MCF 10A (cell line): ENCODE results near the gene JMJD7. TPM values are rescaled to one million over a fixed set of nuclear protein-coding genes. Genes with fewer than 3 reads are reported as not detected.

Experiments
- BruUV-seq: library from RNA; stranded (reverse); fragments of 400-500 nt; replicated peaks from 2 replicates; lab custom pipeline; 2021; lab: Mats Ljungman, UMichigan
- CTCF ChIA-PET: fragments of 300-600 bp; sonication (Branson Sonifier 250); formaldehyde crosslinking; extraction: SDS; loops from one replicate; lab custom pipeline; 2021; ENCODE audit warnings: antibody characterized with exemption, inconsistent platforms; lab: Yijun Ruan, JAX
- POLR2A ChIA-PET: fragments of 300-600, 350-650 bp; sonication (Branson Sonifier 250); formaldehyde crosslinking; extraction: SDS; loops from one replicate; lab custom pipeline; 2020; ENCODE audit warnings: antibody characterized with exemption, inconsistent platforms; lab: Yijun Ruan, JAX
- DNase-seq: peaks from one replicate; pipeline ENCODE4 v3.0.0-alpha.2; 2018; ENCODE audit not compliant: unreplicated experiment
- H3K27ac Mint-ChIP-seq: one replicate; pipeline ENCODE4 v1.8.0; 2022; ENCODE audit warnings: mild to moderate bottlenecking, low read depth, mixed read lengths; ENCODE audit not compliant: unreplicated experiment
- H3K27me3 Mint-ChIP-seq: one replicate; pipeline ENCODE4 v1.8.0; 2022; ENCODE audit warnings: mixed read lengths; ENCODE audit not compliant: insufficient read depth, unreplicated experiment
- H3K36me3 Mint-ChIP-seq: one replicate; pipeline ENCODE4 v1.8.0; 2022; ENCODE audit warnings: mild to moderate bottlenecking, moderate library complexity, mixed read lengths; ENCODE audit not compliant: insufficient read depth, unreplicated experiment
- H3K4me1 Mint-ChIP-seq: one replicate; pipeline ENCODE4 v1.8.0; 2022; ENCODE audit warnings: mixed read lengths; ENCODE audit not compliant: insufficient read depth, unreplicated experiment
- H3K4me3 Mint-ChIP-seq: one replicate; pipeline ENCODE4 v1.8.0; 2022; ENCODE audit warnings: mild to moderate bottlenecking, moderate library complexity, mixed read lengths; ENCODE audit not compliant: unreplicated experiment
- H3K9me3 Mint-ChIP-seq: one replicate; pipeline ENCODE4 v1.8.0; 2022; ENCODE audit warnings: mixed read lengths; ENCODE audit not compliant: unreplicated experiment
- intact Hi-C: fragments of 100-400 bp; cut with micrococcal nuclease; formaldehyde crosslinking; loops from 2 replicates; pipeline ENCODE4 v1.14.1; 2022
- total RNA-seq: library from RNA; stranded (reverse); gene quantifications from 2 replicates; pipeline ENCODE4 v1.2.3, GENCODE V29; 2022
- TF ChIP-seq, protein P1 (sequence below): fragments of 200-600 bp; IDR thresholded peaks from one replicate; pipeline ENCODE4 v1.8.0; 2022; ENCODE audit warnings: antibody characterized with exemption, mild to moderate bottlenecking; ENCODE audit not compliant: unreplicated experiment

JMJD7 gene
- total RNA-seq, 1 experiment from 2014 or later = 9.2 TPM

- Mint-ChIP-seq H3K27me3 (no peaks in the 10 kb centered on the region), H3K4me1 (peaks cover 34% of the 10 kb centered on the region), H3K36me3 (peaks cover 15% of the 10 kb centered on the region), H3K9me3 (no peaks in the 10 kb centered on the region), H3K27ac (peak overlapping the region; percentile 99), H3K4me3 (no peak overlapping the region)
- peak; percentile 36 for DNase-seq
- ChIA-PET POLR2A (interaction anchor here (0.6 to 15.9 kb wide), 8 partner anchors 8 to 192 kb away, joined by 3 to 486 read pairs (median 7); partner anchors contain the start of genes MAPKBP1 and PLA2G4B), CTCF (interaction anchor here (0.7 to 8.2 kb wide), 6 partner anchors 18 to 323 kb away, joined by 3 to 147 read pairs (median 4); partner anchors contain the start of gene MAPKBP1)
- no TSS peak for BruUV-seq
- TF ChIP-seq, protein P1, sequence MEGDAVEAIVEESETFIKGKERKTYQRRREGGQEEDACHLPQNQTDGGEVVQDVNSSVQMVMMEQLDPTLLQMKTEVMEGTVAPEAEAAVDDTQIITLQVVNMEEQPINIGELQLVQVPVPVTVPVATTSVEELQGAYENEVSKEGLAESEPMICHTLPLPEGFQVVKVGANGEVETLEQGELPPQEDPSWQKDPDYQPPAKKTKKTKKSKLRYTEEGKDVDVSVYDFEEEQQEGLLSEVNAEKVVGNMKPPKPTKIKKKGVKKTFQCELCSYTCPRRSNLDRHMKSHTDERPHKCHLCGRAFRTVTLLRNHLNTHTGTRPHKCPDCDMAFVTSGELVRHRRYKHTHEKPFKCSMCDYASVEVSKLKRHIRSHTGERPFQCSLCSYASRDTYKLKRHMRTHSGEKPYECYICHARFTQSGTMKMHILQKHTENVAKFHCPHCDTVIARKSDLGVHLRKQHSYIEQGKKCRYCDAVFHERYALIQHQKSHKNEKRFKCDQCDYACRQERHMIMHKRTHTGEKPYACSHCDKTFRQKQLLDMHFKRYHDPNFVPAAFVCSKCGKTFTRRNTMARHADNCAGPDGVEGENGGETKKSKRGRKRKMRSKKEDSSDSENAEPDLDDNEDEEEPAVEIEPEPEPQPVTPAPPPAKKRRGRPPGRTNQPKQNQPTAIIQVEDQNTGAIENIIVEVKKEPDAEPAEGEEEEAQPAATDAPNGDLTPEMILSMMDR = no peak
- intact Hi-C loops = no loop called here
Observed at GRCh38 chr15:41804916-41805666, 22.8 kb upstream of the JMJD7 start.

- no peak for DNase-seq
- peak overlapping the region; percentile 99 for H3K27ac Mint-ChIP-seq
- H3K4me3 Mint-ChIP-seq = no peak overlapping the region
- peaks cover 34% of the 10 kb centered on the region for H3K4me1 Mint-ChIP-seq
- H3K9me3 Mint-ChIP-seq = no peaks in the 10 kb centered on the region
- no TSS peak for BruUV-seq
- ChIA-PET POLR2A (interaction anchor here (1.3 to 15.9 kb wide), 7 partner anchors 9 to 110 kb away, joined by 3 to 486 read pairs (median 7); partner anchors contain the start of genes MAPKBP1 and PLA2G4B), CTCF (interaction anchor here (0.5 to 8.2 kb wide), 9 partner anchors 9 to 322 kb away, joined by 3 to 147 read pairs (median 5); partner anchors contain the start of gene MAPKBP1)
- peaks cover 14% of the 10 kb centered on the region for H3K36me3 Mint-ChIP-seq
- no peaks in the 10 kb centered on the region for H3K27me3 Mint-ChIP-seq
- intact Hi-C loops = loop anchor here (1.0 to 2.0 kb wide), 2 partner anchors 31 to 339 kb away; partner anchors contain the start of gene MAPKBP1
- TF ChIP-seq, protein P1 = no peak
Observed at GRCh38 chr15:41805711-41806110, 22.2 kb upstream of the JMJD7 start.

DNA sequence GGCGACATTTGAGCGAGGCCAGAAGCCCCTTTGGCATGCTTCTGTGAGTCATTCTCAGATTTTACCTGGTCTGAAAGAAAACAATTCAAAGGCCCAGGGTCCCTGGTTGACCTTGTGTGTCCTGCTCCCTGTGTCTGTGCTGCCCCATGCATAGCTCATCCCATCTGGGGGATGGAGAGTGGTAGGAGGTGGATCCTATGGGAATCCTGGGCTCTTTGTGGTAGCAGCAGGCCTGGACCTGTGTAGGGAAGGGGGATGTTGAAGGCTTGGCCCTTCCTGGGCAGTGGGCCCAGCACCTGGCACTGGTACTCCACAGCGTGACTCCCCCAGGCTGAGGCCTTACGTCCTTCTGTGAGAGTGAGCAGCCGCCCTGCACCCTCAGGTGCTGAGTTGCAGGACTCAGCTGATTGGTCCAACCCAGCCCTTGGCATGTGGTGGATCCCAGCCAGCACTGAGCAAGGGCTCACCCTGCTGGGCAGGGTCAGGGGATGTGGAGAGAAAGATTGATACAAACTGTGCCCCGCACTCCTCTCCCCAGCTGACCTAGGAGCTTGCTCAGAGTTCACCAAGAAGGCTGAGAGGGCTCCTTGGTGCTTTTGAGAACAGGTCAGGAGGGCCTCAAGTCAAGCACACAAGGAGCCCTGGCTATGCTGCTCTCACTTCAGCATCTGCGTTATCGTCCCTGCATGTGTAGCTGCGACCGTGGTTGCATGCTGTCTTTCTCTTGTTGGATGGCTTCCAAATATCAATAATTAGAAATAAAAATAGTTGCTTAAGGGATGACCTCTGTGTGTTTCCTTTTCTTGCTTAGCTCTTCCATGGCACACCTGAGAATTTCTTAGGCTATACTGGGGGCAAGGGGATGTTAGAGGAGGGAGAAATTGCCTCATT is 21.4 kb upstream of the JMJD7 start:
- BruUV-seq = no TSS peak
- peaks cover 30% of the 10 kb centered on the region for H3K4me1 Mint-ChIP-seq
- TF ChIP-seq, protein P1 = peak; percentile 20

More for the DNA sequence above, 21.4 kb upstream of the JMJD7 start:
- ChIA-PET CTCF (interaction anchor here (0.5 to 8.2 kb wide), 16 partner anchors 9 to 274 kb away, joined by 3 to 147 read pairs (median 4); partner anchors contain the start of gene MAPKBP1), POLR2A (interaction anchor here (0.6 to 15.9 kb wide), 12 partner anchors 10 to 1705 kb away, joined by 3 to 486 read pairs (median 4); partner anchors contain the start of genes EHD4, JMJD7, MAPKBP1 and PLA2G4B)
- DNase-seq = peak; percentile 94
- H3K36me3 Mint-ChIP-seq = peaks cover 9% of the 10 kb centered on the region
- H3K27me3 Mint-ChIP-seq = no peaks in the 10 kb centered on the region
- H3K27ac Mint-ChIP-seq = peak overlapping the region; percentile 99
- H3K4me3 Mint-ChIP-seq = no peak overlapping the region
- no peaks in the 10 kb centered on the region for H3K9me3 Mint-ChIP-seq
- intact Hi-C loops = loop anchor here (1.0 to 2.0 kb wide), 2 partner anchors 32 to 340 kb away; partner anchors contain the start of gene MAPKBP1
